Astrocyte (in vitro differentiated cells and primary cell): ENCODE measurements around the gene GGT5.

Experiments used
- EZH2 ChIP-seq: IDR thresholded peaks from 2 replicates; pipeline ENCODE4 v1.6.1; 2012; ENCODE audit warnings: mild to moderate bottlenecking, low read length, inconsistent platforms; ENCODE audit not compliant: insufficient read depth
- TF ChIP-seq, protein P1 (sequence below): IDR thresholded peaks from 2 replicates; pipeline ENCODE4 v1.5.1; 2011; ENCODE audit warnings: low read depth, mild to moderate bottlenecking, inconsistent platforms, low read length, moderate library complexity; ENCODE audit not compliant: insufficient read depth

DNA sequence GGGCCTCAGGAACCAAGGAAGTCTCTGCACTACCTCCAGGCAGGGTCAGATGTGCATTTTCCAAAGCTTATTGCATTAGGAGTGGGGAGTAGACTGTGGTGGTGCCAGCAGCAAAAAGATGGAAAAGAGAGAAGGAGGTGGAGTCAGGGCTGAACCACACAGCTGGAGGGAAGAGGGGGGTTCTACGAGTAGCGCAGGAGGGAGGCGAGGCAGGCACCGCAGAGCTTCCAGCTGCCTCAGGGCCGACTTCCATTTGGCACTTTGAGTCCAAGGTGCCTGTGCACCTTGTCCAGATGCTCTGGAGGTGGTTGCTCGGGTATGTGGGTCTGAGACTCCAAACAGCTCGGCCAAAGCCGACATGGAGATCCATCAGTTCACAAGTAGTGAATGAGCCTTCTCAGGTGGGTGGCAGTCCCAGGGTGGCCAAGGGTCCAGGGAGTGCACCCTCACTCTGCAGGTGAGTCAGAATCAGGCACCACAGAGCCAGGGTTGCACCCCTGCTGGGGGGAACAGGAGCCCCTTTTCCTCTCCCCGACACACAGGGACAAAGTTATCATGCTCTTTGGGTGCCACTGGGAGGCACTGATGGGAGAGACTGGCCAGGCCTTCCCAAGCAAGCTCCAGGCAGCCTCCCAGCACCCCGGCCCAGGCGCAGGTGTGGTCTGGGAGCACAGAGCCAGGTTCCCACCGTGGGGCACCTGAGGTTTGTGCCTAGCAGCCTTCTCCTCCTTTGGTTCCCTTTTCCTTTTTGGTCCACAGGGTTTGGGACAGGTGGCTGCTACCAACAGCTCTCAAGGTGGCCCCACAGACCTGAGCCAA is 30.2 kb downstream of the GGT5 start:
- TF ChIP-seq, protein P1, sequence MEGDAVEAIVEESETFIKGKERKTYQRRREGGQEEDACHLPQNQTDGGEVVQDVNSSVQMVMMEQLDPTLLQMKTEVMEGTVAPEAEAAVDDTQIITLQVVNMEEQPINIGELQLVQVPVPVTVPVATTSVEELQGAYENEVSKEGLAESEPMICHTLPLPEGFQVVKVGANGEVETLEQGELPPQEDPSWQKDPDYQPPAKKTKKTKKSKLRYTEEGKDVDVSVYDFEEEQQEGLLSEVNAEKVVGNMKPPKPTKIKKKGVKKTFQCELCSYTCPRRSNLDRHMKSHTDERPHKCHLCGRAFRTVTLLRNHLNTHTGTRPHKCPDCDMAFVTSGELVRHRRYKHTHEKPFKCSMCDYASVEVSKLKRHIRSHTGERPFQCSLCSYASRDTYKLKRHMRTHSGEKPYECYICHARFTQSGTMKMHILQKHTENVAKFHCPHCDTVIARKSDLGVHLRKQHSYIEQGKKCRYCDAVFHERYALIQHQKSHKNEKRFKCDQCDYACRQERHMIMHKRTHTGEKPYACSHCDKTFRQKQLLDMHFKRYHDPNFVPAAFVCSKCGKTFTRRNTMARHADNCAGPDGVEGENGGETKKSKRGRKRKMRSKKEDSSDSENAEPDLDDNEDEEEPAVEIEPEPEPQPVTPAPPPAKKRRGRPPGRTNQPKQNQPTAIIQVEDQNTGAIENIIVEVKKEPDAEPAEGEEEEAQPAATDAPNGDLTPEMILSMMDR = no peak
- no peak for TF ChIP-seq EZH2
